HG02938 (cell line): ENCODE results near the gene ESPNL.

Experiments used
- ATAC-seq: cut with Tn5 transposase; IDR thresholded peaks from one replicate; pipeline ENCODE4 v1.9.1; 2021; ENCODE audit warnings: mild to moderate bottlenecking, moderate library complexity; ENCODE audit not compliant: unreplicated experiment

ESPNL gene

GRCh38 chr2:238097988-238098871 lies 1.9 kb upstream of the ESPNL start:
- ATAC-seq = peak; percentile 46

GRCh38 chr2:238098901-238099713 lies 1.0 kb upstream of the ESPNL start:
- ATAC-seq = no peak

- no peak for ATAC-seq
These were observed 459 bp upstream of the ESPNL start for GRCh38 chr2:238099714-238100048.

GRCh38 chr2:238100821-238101771 lies 956 bp downstream of the ESPNL start:
- no peak for ATAC-seq

GRCh38 chr2:238101891-238102841 lies 2.0 kb downstream of the ESPNL start:
- no peak for ATAC-seq

GRCh38 chr2:238102865-238103264 lies 2.7 kb downstream of the ESPNL start:
- no peak for ATAC-seq

GRCh38 chr2:238103465-238104225 lies 3.5 kb downstream of the ESPNL start:
- ATAC-seq = no peak

GRCh38 chr2:238104226-238104690 lies 4.1 kb downstream of the ESPNL start:
- no peak for ATAC-seq

GRCh38 chr2:238104691-238105371 lies 4.7 kb downstream of the ESPNL start:
- ATAC-seq = no peak

GRCh38 chr2:238105506-238106338 lies 5.6 kb downstream of the ESPNL start:
- no peak for ATAC-seq

- no peak for ATAC-seq
These were observed 6.2 kb downstream of the ESPNL start for GRCh38 chr2:238106339-238106697.

- peak; percentile 11 for ATAC-seq
These were observed 6.8 kb downstream of the ESPNL start for GRCh38 chr2:238106698-238107524.

GRCh38 chr2:238107525-238108422 lies 7.6 kb downstream of the ESPNL start:
- peak; percentile 72 for ATAC-seq

- ATAC-seq = no peak
These were observed 8.5 kb downstream of the ESPNL start for GRCh38 chr2:238108423-238109183.

GRCh38 chr2:238113611-238114010 lies 13.5 kb downstream of the ESPNL start:
- ATAC-seq = no peak
